SU-DHL-6 (cell line): ENCODE results near the gene NME4.

Source experiments
- H2AFZ ChIP-seq: fragments of 200-600 bp; sonication (generic); 2 replicates; pipeline ENCODE4 v1.6.1; 2014; ENCODE audit warnings: low read depth, mild to moderate bottlenecking, moderate library complexity, mixed read lengths, antibody characterized with exemption, low read length; ENCODE audit not compliant: severe bottlenecking
- H3F3A ChIP-seq: fragments of 200-600 bp; shearing (Covaris generic); 2 replicates; pipeline ENCODE4 v1.6.0; 2016; ENCODE audit warnings: antibody characterized with exemption, mild to moderate bottlenecking; ENCODE audit not compliant: insufficient read depth
- H3K27ac ChIP-seq: fragments of 200-600 bp; sonication (generic); 2 replicates; pipeline ENCODE4 v1.5.1; 2016; ENCODE audit warnings: low read depth, mild to moderate bottlenecking, low read length, moderate library complexity, mixed read lengths
- H3K27me3 ChIP-seq: fragments of 200-600 bp; sonication (generic), shearing (Covaris generic); 2 replicates; pipeline ENCODE4 v1.6.0; 2014; ENCODE audit warnings: mild to moderate bottlenecking, low read length
- H3K36me3 ChIP-seq: fragments of 200-600 bp; sonication (generic); 2 replicates; pipeline ENCODE4 v1.6.1; 2014; ENCODE audit warnings: mild to moderate bottlenecking, low read length, mixed read lengths
- H3K4me2 ChIP-seq: fragments of 300-600, 200-600 bp; shearing (Covaris generic), sonication (generic); 2 replicates; pipeline ENCODE4 v1.6.0; 2014; ENCODE audit warnings: low read length, low read depth, mild to moderate bottlenecking; ENCODE audit not compliant: poor library complexity, severe bottlenecking
- H3K4me3 ChIP-seq: fragments of 200-600 bp; sonication (generic); 2 replicates; pipeline ENCODE4 v1.5.1; 2014; ENCODE audit warnings: antibody characterized with exemption, low read length, mild to moderate bottlenecking, mixed read lengths; ENCODE audit not compliant: insufficient read depth, poor library complexity, severe bottlenecking
- H3K79me2 ChIP-seq: fragments of 200-600 bp; sonication (generic); 2 replicates; pipeline ENCODE4 v1.6.1; 2014; ENCODE audit warnings: mild to moderate bottlenecking, low read length, moderate library complexity; ENCODE audit not compliant: insufficient read depth
- H3K9ac ChIP-seq: fragments of 200-600 bp; sonication (generic); 2 replicates; pipeline ENCODE4 v1.7.0; 2014; ENCODE audit warnings: mild to moderate bottlenecking, low read length
- H3K9me2 ChIP-seq: fragments of 200-600 bp; sonication (generic); replicated peaks from 2 replicates; pipeline ENCODE4 v1.6.1; 2014; ENCODE audit warnings: low read length; ENCODE audit not compliant: insufficient read depth
- H3K9me3 ChIP-seq: fragments of 200-600 bp; sonication (generic); 2 replicates; pipeline ENCODE4 v1.6.1; 2014; ENCODE audit warnings: low read length, mixed read lengths; ENCODE audit not compliant: insufficient read depth
- H4K20me1 ChIP-seq: fragments of 200-600 bp; sonication (generic); 2 replicates; pipeline ENCODE4 v1.6.1; 2014; ENCODE audit warnings: low read depth, mild to moderate bottlenecking, antibody characterized with exemption, low read length, moderate library complexity, mixed read lengths
- CTCF ChIP-seq: fragments of 200-600 bp; sonication (generic); IDR thresholded peaks from one replicate; pipeline ENCODE4 v1.5.1; 2017; ENCODE audit warnings: antibody characterized with exemption, mild to moderate bottlenecking, low read length, moderate library complexity; ENCODE audit not compliant: insufficient read depth, poor library complexity, severe bottlenecking
- EZH2phosphoT487 ChIP-seq: fragments of 200-600 bp; sonication (generic), shearing (Covaris generic); conservative IDR thresholded peaks from 2 replicates; pipeline ENCODE4 v1.6.1; 2018; ENCODE audit warnings: mild to moderate bottlenecking, antibody characterized with exemption, low read length, moderate library complexity, mixed read lengths

NME4 gene

DNA sequence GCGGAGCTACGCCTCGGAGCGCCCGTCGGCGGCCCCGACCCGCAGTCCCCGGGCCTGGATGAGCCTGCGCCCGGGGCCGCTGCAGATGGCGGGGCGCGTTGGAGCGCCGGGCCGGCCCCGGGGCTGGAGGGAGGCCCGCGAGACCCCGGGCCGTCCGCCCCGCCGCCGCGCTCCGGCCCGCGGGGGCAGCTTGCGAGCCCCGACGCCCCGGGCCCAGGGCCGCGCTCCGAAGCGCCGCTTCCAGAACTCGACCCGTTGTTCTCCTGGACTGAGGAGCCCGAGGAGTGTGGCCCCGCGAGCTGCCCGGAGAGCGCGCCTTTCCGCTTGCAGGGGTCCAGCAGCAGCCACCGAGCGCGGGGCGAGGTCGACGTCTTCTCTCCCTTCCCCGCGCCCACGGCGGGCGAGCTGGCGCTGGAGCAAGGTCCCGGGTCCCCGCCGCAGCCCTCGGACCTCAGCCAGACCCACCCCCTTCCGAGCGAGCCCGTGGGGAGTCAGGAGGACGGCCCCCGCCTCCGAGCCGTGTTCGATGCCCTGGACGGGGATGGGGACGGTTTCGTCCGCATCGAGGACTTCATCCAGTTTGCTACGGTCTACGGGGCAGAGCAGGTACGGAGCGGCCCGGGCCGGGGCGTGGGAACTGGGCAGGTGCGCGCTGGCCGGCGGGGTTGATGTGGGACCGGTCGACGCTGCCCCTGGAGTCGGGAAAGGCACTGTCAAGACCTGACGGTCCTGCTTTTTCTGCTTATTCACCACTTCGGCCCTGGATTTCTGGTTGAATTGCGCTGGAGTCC lies 29.3 kb downstream of the NME4 start:
- Histone ChIP-seq H3K4me3 (peak overlapping the region; percentile 60), H2AFZ (no peak overlapping the region), H3K79me2 (peaks cover 21% of the 10 kb centered on the region), H3K4me2 (peak overlapping the region; percentile 65), H3K36me3 (no peaks in the 10 kb centered on the region), H3K27me3 (no peaks in the 10 kb centered on the region), H3K27ac (no peak overlapping the region), H4K20me1 (peaks cover 3% of the 10 kb centered on the region; the same call in 1 of the 2 replicates), H3F3A (0 out of 2 replicates have a peak, but pooled peaks cover 8% of the 10 kb centered on the region), H3K9me3 (no peaks in the 10 kb centered on the region), H3K9me2 (no peaks in the 10 kb centered on the region), H3K9ac (peak overlapping the region; percentile 68)
- TF ChIP-seq CTCF (no peak), EZH2phosphoT487 (no peak)

DNA sequence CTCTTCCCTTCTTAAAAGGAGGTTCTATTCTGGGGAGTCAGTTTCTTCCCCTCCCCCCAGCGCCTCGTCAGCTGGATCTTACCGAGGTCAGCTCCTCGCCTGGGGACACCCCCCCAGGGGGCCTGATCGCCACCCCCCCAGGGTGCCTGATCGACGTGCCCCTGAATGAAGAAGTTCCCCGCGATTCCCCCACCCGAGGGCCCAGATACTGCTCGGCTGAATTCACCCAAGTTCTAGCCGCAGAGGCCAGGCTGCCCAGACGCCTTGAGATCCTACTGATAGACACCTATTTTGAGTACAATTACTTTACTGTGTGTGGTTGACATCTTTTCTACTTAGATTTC lies 29.9 kb downstream of the NME4 start:
- Histone ChIP-seq H3K27ac (no peak overlapping the region), H3F3A (0 out of 2 replicates have a peak, but pooled peaks cover 8% of the 10 kb centered on the region)

DNA sequence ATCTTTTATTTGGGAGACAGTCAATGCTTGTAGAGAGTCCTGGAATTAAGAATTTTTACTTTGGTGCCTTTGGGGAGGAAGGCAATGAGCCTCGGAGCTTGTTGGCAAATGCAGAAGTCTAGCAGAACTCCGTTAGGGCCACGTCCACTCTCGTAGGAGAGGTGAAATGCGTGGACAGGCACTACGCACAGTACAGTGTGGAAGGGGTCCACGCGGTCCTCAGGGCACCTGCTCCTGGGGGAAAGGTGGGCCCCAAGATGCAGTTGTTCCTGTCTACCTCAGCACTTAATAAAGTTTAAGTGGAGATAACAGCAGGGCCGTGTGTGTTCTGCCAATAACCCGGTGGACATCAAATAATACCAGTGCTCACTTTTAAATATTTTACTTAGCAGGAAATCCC lies 30.3 kb downstream of the NME4 start:
- Histone ChIP-seq H3K9me3 (no peaks in the 10 kb centered on the region), H3K79me2 (peaks cover 22% of the 10 kb centered on the region), H4K20me1 (peaks cover 3% of the 10 kb centered on the region; the same call in 1 of the 2 replicates), H3K9me2 (no peaks in the 10 kb centered on the region), H3K27ac (no peak overlapping the region), H3K9ac (peak overlapping the region; percentile 68), H3F3A (0 out of 2 replicates have a peak, but pooled peaks cover 8% of the 10 kb centered on the region), H2AFZ (no peak overlapping the region), H3K27me3 (no peaks in the 10 kb centered on the region), H3K4me3 (peak overlapping the region; percentile 60), H3K4me2 (peak overlapping the region; percentile 65), H3K36me3 (no peaks in the 10 kb centered on the region)
- TF ChIP-seq CTCF = no peak
- TF ChIP-seq EZH2phosphoT487 = no peak

More for the DNA sequence above, 29.9 kb downstream of the NME4 start:
- no peak overlapping the region for H2AFZ ChIP-seq
- peaks cover 22% of the 10 kb centered on the region for H3K79me2 ChIP-seq
- H3K27me3 ChIP-seq = no peaks in the 10 kb centered on the region
- peak overlapping the region; percentile 65 for H3K4me2 ChIP-seq
- H3K36me3 ChIP-seq = no peaks in the 10 kb centered on the region
- no peaks in the 10 kb centered on the region for H3K9me3 ChIP-seq
- TF ChIP-seq EZH2phosphoT487 (no peak), CTCF (no peak)
- H3K4me3 ChIP-seq = peak overlapping the region; percentile 60
- H3K9me2 ChIP-seq = no peaks in the 10 kb centered on the region
- peak overlapping the region; percentile 68 for H3K9ac ChIP-seq
- peaks cover 3% of the 10 kb centered on the region; the same call in 1 of the 2 replicates for H4K20me1 ChIP-seq
